ENCODE measurements around the gene CDH2. TPM values are rescaled to one million over a fixed set of nuclear protein-coding genes. Genes with fewer than 3 reads are reported as not detected.

Gene CDH2
- total RNA-seq, 1 experiment from 2014 or later: not detected

DNA sequence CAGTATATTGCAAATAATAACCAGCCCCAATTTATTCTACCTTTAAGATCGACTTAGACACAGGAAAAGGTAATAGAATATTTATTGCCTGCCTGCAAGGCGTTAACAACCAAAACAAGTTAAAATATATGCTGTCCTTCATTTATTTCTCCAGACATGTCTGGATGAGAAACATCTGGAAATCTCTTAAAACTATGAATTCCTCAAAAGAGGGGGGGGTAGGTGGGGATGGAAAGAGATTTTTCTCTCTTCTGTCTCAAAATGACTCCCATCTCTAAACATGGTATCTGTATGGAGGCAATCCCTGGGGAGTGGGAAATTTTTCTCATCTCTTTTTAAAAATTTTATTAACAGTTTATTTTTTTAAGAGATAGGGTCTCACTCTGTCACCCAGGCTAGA is 113.0 kb downstream of the CDH2 start:
- in situ Hi-C loops (cut with HindIII; ENCODE audit: low sequenced_read_pairs): no loop called here
- DNase-seq (ENCODE audit: low spot score): no peak

DNA sequence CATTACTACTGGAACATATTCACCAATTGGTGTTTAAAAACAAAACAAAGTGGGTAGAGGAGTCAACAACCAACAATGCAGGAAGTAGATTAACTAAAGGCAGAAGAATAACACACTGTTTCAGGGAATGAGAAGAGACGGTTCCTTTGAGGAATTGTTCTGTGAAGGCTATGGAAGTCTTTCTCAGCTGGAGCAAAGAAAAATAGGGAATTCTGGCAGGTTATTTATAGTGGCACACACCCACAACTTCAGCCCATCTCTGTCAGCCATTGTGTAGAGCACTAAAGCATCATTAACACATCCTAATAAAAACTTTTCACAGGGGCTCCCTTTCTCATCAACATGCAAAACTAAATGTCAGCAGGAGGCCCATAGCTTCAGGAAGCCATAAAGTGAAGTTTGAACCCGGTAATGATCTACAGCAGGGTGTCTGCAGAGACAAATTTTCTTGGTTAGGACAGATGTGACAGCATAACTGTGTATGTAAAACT is 113.6 kb downstream of the CDH2 start:
- DNase-seq (ENCODE audit: low spot score): no peak
- in situ Hi-C loops (cut with HindIII; ENCODE audit: low sequenced_read_pairs): no loop called here

DNA sequence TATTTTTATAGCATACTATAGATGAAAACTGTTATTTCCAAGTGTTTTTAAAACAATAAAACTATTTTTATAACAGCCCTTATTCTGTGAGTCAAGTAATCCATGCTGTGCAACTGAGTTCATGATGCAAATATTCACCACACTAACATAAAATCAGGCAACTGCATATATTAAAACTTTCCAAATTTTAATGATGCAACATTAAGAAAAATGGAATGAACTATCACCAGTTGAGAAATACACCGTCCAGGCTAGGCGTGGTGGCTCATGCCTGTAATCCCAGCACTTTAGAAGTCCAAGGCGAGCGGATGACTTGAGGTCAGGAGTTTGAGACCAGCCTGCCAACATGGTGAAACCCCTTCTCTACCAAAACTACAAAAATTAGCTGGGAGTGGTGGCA is 114.5 kb downstream of the CDH2 start:
- DNase-seq (ENCODE audit: low spot score): no peak
- in situ Hi-C loops (cut with HindIII; ENCODE audit: low sequenced_read_pairs): no loop called here

DNA sequence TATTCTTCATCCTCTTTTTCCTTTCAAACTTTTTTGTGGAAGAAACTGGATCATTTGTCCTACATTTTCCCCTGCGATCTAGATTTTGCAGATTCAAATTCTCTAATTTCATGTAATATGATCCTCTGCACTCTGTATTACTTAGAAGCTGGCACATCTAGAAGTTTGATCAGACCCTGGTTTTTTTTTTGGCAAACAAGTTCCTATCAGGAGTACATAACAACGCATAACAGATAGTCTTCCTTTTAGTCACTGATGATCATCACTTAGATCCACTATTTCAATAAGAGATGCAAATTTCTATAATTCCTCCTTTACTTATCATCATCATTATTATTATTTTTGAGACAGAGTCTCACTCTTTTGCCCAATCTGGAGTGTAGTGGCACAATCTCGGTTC is 117.1 kb downstream of the CDH2 start:
- in situ Hi-C loops (cut with HindIII; ENCODE audit: low sequenced_read_pairs): no loop called here

DNA sequence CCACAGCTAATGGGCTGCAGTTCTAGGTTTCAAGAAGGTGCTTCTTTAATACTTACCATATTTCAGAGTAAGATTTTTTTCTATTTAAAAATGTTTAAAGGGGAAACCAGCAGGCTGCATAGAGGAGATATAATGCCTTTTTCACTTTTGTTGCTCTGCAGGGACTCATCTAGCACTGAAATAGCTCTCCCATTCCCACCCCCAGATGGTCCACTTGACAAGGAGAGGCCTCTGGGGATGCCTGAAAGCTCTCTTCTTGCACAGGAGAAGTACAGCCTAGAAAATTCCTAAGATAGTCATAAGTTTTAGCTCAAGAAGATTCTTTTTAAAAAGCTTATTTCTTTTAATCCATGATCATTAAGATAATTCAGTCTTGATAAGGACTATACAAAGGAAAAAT is 126.4 kb downstream of the CDH2 start:
- in situ Hi-C loops (cut with HindIII; ENCODE audit: low sequenced_read_pairs): no loop called here
- no peak for DNase-seq (ENCODE audit: low spot score)

More for the DNA sequence above, 117.1 kb downstream of the CDH2 start:
- no peak for DNase-seq (ENCODE audit: low spot score)

DNA sequence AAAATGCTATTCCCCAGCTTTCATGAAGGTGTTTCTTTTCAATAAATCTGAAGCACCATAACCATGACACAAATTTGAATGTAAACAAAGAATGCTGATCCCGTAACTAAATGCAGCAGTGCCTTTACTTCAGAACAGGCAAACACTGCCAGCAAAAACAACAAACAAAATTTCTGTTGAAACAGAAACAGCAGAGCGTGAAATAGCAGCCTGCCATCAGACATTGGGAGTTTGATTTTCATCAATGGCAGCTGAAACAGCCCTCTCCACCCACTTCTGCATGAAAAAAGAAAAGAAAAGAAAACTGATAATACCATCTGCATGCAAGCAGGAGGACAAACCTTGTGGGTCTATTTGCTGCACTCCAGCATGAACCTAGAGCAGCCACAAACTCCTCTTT is 128.3 kb downstream of the CDH2 start:
- in situ Hi-C loops (cut with HindIII; ENCODE audit: low sequenced_read_pairs): no loop called here
- DNase-seq (ENCODE audit: low spot score): no peak

DNA sequence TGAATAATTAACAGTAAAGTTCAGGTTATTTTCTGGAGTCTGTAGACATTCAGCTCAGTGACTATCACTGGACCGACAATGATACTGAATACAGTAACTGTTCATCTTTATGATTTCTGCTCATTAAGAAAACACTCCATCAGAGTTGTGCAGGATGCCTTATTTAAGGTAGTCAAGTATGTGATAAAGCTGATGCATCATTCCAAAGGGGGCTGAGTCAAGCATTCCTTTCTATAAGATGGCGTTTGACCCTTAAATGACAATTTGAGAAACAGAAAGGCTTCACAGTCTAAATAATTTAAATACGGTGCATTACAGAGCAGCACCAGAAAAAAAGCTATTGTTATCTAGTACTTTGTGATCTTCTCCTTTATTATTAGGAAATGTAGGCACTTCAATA is 131.1 kb downstream of the CDH2 start:
- in situ Hi-C loops (cut with HindIII; ENCODE audit: low sequenced_read_pairs): no loop called here
- DNase-seq (ENCODE audit: low spot score): no peak

DNA sequence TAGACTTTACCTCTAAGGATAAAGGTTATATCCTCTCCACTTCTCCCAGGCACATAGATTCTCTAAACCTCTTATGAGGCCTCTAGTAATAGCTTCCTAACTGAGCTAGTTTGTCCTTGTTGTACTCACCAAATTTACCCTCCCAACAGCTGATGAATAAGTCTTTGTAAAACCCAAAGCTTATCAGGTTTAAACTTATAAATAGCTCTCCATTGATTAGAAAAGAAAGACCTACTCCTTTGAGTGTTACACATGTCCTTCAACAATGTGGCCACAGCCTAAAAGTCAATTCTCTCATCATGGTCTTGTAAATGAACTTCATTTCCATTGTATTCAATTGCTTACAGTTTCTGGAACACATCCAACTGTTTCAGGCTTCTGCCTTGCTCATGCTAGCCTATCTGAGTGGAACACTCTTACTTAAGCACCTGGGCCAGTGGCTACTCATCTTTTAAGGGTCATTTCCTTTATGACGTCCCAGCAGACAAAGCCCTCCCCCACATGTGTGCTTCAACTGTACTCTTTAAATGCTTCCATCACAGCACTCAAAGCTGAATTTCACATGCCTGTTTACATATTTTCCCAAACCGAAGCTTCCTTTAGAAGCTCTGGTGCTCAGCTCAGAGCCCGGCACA is 131.6 kb downstream of the CDH2 start:
- in situ Hi-C loops (cut with HindIII; ENCODE audit: low sequenced_read_pairs): no loop called here
- peak; percentile 64 for DNase-seq (ENCODE audit: low spot score)

DNA sequence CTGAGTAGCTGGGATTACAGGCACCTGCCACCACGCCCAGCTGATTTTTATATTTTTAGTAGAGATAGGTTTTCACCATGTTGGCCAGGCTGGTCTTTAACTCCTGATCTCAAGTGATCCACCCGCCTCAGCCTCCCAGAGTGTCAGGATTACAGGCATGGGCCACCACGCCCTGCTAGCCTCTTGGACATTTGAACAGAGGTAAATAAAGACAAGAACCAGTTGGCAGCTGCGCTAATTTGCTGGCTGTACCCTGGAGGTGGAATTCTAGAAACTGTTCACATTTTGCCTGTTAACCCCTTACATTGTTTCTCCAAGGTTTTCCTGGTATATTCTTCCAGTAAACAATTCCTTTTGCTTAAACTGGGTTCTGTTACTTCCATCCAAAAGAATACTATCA is 132.9 kb downstream of the CDH2 start:
- in situ Hi-C loops (cut with HindIII; ENCODE audit: low sequenced_read_pairs): no loop called here
- DNase-seq (ENCODE audit: low spot score): no peak

DNA sequence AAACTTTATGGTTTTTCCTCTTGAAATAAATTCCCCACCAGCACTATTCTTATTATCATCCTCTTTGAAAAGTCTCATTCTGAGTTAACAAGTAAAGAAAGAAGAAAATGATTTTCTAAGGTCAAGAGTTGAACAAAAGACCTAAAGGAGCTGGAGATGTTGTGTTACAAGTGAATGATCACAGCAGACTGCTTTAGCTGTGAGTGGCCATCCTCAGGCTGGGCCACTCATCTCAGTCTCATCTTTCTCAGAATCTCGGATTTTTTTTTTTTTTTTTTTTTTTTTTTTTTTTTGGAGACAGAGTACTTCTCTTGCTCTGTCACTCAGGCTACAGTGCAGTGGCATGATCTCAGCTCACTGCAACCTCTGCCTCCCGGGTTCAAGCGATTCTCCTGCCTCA is 133.3 kb downstream of the CDH2 start:
- no peak for DNase-seq (ENCODE audit: low spot score)
- in situ Hi-C loops (cut with HindIII; ENCODE audit: low sequenced_read_pairs): no loop called here

DNA sequence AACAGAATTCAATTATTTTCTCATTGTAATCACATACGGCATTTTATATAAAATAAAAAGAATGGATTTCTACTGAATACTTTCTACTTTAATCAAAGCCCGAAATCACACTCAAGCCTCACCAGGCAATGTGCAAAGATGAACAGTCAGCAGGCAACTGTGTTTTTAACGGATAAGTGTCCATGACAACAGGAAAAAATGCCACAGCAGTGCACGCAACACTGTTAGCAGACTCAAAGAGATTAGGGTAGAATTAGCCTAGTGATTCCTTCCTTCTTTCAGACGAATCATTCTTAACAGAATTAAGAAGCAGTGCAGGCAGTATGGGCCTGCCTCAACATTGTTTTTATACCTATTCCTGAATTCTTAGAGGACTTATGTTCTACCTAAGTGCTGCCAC is 135.6 kb downstream of the CDH2 start:
- DNase-seq (ENCODE audit: low spot score): peak; percentile 58

DNA sequence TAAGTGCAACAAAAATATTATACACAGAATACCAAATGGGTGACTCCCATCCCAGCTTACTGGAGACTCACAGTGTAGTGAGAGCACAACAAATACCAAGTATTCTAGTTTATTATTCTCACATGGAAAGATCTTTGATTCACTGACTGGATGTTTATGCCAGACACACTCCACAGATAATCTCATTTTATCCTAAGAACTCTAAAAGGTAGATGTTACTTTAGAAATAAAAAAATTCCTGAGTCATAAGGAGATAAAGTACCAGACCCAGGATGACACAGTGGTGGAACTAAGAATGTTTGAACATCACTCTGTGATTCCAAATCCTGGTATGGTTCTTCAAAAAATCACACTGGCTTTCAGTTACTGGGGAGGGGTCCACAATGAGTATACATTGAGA is 136.2 kb downstream of the CDH2 start:
- in situ Hi-C loops (cut with HindIII; ENCODE audit: low sequenced_read_pairs): no loop called here
- no peak for DNase-seq (ENCODE audit: low spot score)

More for the DNA sequence above, 135.6 kb downstream of the CDH2 start:
- in situ Hi-C loops (cut with HindIII; ENCODE audit: low sequenced_read_pairs): no loop called here

DNA sequence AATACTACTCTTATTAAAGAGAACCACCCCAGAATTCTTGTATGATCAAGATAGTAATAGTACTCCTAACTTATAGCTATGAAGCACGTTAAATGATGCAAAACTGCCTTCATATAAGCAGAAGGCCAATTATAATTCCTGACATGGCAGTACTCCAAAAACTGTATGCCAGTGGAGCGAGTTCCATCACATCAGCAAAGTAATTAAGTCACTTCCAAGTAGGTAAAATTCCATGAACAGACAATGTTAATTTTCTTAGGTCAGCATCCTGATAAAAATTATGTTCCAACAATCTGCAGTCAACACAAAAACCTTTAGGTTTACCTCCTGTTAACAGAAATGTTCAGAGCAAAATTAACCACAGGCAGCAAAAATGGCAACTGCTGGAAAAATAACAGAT is 136.7 kb downstream of the CDH2 start:
- DNase-seq (ENCODE audit: low spot score): peak; percentile 49
- in situ Hi-C loops (cut with HindIII; ENCODE audit: low sequenced_read_pairs): no loop called here

DNA sequence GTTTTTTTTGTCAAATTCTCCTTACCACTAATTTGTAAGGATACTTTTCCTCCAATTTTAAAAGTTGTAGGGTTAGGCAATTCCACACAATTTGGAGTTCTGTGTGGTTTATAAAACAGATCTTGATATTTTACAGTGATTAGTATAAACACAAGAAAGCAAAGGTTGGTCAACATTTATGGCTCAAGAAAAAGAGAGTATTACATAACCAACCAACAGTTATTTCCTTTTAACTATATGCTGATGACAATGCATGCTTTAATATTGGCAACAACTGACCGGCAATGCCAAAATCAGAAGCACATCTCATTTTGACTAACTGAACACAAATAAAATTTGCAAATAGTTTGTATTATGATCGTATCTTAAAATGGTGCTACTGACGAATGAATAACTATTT is 137.2 kb downstream of the CDH2 start:
- no peak for DNase-seq (ENCODE audit: low spot score)
- in situ Hi-C loops (cut with HindIII; ENCODE audit: low sequenced_read_pairs): no loop called here

DNA sequence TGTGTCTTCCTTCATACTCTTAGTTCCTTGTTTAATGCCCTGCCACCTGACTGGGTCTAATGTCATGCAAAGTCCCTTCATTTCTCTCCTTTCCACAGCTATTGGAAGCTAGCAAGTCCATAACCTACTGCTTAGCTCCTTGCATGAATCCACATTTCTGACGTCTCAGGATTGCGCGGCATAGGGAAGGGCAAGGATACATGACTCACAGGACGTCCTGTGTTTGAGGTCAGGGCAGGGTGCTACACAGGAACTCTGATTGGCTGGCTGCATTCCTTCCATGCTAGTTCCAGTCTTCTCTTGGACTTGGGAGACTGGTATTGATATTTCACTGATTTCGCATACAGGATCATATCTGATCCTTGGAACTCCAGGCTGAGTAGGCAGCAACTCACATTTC is 137.9 kb downstream of the CDH2 start:
- no peak for DNase-seq (ENCODE audit: low spot score)
- in situ Hi-C loops (cut with HindIII; ENCODE audit: low sequenced_read_pairs): no loop called here

DNA sequence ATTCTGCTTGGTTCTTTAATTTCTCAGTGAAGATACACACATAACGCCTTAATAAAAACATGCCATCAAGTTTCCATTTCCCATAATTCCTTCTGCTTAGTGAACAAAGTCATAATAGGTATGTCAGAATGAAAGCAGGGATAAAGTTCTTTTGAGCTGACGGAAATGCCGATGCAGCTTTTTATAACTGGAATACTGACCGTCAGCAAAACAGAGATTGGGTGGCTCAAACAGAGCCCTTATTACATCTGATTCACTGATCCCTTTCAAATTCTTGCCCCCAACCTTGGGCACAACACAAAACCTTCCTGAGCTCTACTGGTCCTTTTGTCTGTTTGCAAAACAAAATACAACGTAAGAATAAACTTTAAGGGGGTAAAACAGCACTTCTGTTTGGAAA is 140.4 kb downstream of the CDH2 start:
- in situ Hi-C loops (cut with HindIII; ENCODE audit: low sequenced_read_pairs): no loop called here
- DNase-seq (ENCODE audit: low spot score): no peak

DNA sequence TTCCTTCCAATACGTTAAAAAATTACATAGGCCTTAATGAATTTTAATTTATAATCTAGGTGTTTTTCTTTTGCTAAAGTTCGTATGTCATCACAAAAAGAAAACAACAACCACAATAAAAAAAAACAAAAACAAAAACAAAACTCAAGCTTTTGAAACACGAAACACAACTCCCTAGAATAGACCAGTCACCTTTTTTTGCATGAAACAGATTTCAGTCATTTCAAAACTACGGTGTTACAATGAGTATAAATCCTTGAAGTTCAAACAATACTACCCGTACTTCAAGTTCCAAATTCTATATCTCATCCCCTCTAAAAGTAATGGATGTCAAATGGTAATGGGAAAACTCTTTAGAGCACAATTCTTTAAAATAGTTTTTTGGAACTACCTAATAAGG is 142.4 kb downstream of the CDH2 start:
- in situ Hi-C loops (cut with HindIII; ENCODE audit: low sequenced_read_pairs): no loop called here

DNA sequence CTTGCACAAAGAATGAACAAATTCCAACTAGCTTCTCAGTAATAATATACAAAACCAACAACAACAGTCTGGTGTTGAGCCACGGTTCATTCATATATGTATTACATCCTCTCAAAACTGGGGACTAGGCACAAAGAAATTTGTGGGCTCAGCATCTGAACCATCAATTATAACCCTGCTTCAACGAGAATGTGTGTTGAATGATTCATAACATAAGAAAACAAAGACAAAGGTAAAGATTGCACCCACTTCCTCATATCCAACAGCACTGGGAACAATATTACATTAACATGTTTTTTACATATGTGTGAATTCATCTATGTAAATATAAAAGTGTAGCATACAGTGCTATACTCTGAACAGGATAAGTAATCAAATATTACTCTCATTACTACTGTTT is 144.8 kb downstream of the CDH2 start:
- DNase-seq (ENCODE audit: low spot score): no peak
- in situ Hi-C loops (cut with HindIII; ENCODE audit: low sequenced_read_pairs): no loop called here

More for the DNA sequence above, 142.4 kb downstream of the CDH2 start:
- no peak for DNase-seq (ENCODE audit: low spot score)

DNA sequence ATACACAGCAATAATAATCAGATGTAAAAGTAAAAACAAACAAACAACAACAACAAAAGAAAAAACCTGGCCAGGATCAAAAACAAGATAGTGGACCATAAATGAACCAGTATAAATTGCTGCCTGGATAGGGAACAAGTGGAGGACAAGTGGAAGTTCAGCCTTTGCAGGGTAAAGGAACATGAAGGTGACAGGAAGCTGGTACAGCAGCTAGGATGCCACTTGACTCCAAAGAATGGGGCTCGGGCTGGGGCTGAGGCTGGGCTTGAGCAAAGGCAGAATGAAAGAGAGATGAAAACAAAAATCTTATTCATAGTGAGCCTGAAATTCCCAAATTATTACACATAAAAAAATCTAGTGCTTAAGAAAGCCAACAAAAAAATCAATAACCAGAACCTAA is 146.5 kb downstream of the CDH2 start:
- DNase-seq (ENCODE audit: low spot score): no peak
- in situ Hi-C loops (cut with HindIII; ENCODE audit: low sequenced_read_pairs): no loop called here

DNA sequence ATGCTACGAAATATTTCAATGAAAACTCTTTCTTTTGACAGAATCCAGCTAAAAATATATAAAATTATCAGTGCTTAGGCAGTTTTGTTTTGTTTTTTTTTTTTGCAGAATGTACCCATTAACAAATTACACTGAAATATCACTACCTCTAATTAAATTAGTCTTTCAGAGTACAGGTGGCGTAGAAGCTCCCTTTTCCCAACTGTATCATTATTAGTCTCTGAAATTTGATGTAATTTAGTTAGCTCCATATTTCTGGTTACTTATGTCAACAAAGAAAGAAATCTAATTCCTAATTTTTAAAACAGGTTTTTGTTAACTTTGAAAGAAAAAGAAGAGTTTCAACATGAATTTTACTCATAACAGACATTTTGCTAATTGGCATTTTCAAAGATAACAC is 149.2 kb downstream of the CDH2 start:
- DNase-seq (ENCODE audit: low spot score): no peak
- in situ Hi-C loops (cut with HindIII; ENCODE audit: low sequenced_read_pairs): no loop called here

DNA sequence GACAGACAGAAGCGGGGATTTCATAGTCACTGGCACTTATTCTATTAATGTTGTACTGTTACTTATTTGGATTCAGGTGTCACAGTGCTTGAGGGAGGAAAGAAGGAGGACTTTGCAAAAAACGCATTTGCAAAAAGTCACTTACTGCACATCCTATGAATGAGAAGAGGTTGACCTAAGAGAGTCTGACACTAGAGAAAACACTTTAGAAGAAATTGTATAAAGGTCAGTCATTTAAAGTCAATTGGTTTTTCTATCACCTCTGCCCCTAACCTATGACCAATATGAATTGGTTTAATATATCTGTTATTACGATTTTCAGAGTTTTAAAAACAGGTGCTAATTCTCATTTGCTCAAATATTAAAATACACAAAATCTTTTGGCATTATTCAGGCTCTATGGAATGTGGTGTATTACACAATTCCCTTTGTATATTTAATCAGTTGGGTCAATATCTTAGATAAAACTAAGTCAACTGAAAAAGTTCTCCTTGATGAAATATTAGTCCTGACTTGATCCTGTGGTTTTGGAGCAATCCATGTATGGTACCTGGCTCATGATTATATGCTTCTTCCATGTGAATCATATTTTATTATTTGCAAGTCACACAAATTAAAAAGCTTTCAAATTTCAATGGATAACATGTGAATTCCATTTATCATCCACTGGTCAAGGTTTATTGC is 157.4 kb downstream of the CDH2 start:
- in situ Hi-C loops (cut with HindIII; ENCODE audit: low sequenced_read_pairs): no loop called here
- DNase-seq (ENCODE audit: low spot score): no peak
